Activated CD8-positive, alpha-beta memory T cell treated with anti-CD3 and anti-CD28 coated beads, Interleukin-2, amount 10 ng/mL, durations not matched to agents 7 days and 5 days (primary cell): ENCODE results near the gene FBXO31. TPM values are rescaled to one million over a fixed set of nuclear protein-coding genes. Genes with fewer than 3 reads are reported as not detected.

ENCODE experiments used
- ATAC-seq: fragments of 150-1000 bp; cut with Tn5 transposase; one replicate; pipeline ENCODE4 v1.10.0; 2021; ENCODE audit warnings: moderate library complexity
- CTCF ChIA-PET: fragments of 350-600 bp; sonication (Branson Sonifier 250); formaldehyde crosslinking; loops from one replicate; lab custom pipeline; 2021; ENCODE audit warnings: antibody characterized with exemption; lab: Charles Lee
- DNase-seq: peaks from one replicate; pipeline ENCODE4 v3.0.0-alpha.2; 2020
- H3K27ac Mint-ChIP-seq: one replicate; pipeline ENCODE4 v1.8.0; 2021; ENCODE audit warnings: mild to moderate bottlenecking, mixed read lengths
- H3K27me3 Mint-ChIP-seq: one replicate; pipeline ENCODE4 v1.8.0; 2021; ENCODE audit warnings: mixed read lengths
- H3K36me3 Mint-ChIP-seq: one replicate; pipeline ENCODE4 v1.8.0; 2021; ENCODE audit warnings: mild to moderate bottlenecking, mixed read lengths
- H3K4me1 Mint-ChIP-seq: one replicate; pipeline ENCODE4 v1.8.0; 2021; ENCODE audit warnings: mixed read lengths
- H3K4me3 Mint-ChIP-seq: one replicate; pipeline ENCODE4 v1.8.0; 2021; ENCODE audit warnings: mild to moderate bottlenecking, moderate library complexity, mixed read lengths
- H3K9me3 Mint-ChIP-seq: one replicate; pipeline ENCODE4 v1.8.0; 2022; ENCODE audit warnings: low read depth, mixed read lengths
- total RNA-seq, 2 experiments: library from RNA; stranded (reverse); gene quantifications; one replicate each; pipeline ENCODE4 v1.2.3, GENCODE V29; 2021

The FBXO31 gene
- total RNA-seq, 2 experiments from 2014 or later, result 38.8 TPM

DNA sequence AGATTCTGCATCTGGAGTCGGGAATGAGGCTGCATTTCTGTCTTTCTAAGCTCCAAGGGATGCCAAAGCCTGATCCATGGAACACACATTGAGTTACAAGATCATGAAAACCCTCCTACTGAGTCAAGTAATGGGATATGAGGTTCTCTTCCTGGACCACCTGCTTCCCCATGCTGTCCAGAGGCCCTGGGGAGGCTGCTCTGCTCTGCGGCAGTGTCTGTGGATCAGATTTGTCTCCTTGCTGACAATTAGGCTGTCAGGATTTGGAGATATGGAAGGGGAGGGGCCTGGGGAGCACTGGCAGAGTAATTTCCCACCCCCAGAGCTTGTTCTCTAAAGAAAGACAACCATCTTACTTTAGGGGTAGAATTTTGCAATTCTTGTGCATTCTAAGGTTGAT lies 99.4 kb downstream of the FBXO31 start:
- Mint-ChIP-seq H3K27me3 (peaks cover under 1% of the 10 kb centered on the region), H3K36me3 (peaks cover 7% of the 10 kb centered on the region), H3K27ac (no peak overlapping the region), H3K4me1 (no peaks in the 10 kb centered on the region), H3K9me3 (peaks cover 6% of the 10 kb centered on the region), H3K4me3 (no peak overlapping the region)
- DNase-seq (no peak), ATAC-seq (no peak)
- CTCF ChIA-PET, result interaction anchor here (0.5 to 1.2 kb wide), 2 partner anchors 81 to 166 kb away, joined by 3 to 5 read pairs; no protein-coding TSS in a partner anchor

DNA sequence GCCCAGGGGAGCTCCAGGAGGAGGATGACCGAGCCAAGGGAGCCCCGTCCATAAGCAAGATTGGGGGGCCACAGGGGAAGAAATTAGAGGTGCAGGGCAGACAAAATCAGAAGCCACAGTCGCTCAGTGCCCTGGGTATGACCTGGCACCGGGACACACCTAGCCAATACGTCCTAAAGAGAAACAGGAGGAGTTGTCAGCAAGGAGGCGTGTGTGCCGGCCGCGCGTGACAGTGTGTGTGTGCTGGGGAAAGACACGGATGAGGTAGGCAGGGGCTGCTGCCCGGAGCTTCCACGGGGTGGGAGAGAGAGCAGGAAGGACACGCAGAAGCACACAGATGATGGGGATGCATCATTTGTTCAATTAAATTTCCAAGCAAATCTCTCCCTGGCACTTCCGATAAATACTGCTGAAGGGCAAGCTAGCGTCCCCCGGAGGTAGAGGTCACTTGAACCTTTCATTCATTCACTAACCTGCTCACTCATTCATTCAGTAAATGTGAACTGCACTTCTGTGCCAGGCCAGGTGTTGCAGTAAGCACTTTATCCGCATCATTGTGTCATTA lies 104.4 kb downstream of the FBXO31 start:
- no peak for DNase-seq
- ATAC-seq, result no peak
- H3K36me3 Mint-ChIP-seq, result no peaks in the 10 kb centered on the region
- no peaks in the 10 kb centered on the region for H3K9me3 Mint-ChIP-seq
- CTCF ChIA-PET, result interaction anchor here (0.7 to 5.6 kb wide), 8 partner anchors 16 to 715 kb away, joined by 3 to 42 read pairs (median 7); no protein-coding TSS in a partner anchor
- H3K4me1 Mint-ChIP-seq, result peaks cover 26% of the 10 kb centered on the region
- H3K27me3 Mint-ChIP-seq, result peaks cover 2% of the 10 kb centered on the region
- no peak overlapping the region for H3K27ac Mint-ChIP-seq
- no peak overlapping the region for H3K4me3 Mint-ChIP-seq

DNA sequence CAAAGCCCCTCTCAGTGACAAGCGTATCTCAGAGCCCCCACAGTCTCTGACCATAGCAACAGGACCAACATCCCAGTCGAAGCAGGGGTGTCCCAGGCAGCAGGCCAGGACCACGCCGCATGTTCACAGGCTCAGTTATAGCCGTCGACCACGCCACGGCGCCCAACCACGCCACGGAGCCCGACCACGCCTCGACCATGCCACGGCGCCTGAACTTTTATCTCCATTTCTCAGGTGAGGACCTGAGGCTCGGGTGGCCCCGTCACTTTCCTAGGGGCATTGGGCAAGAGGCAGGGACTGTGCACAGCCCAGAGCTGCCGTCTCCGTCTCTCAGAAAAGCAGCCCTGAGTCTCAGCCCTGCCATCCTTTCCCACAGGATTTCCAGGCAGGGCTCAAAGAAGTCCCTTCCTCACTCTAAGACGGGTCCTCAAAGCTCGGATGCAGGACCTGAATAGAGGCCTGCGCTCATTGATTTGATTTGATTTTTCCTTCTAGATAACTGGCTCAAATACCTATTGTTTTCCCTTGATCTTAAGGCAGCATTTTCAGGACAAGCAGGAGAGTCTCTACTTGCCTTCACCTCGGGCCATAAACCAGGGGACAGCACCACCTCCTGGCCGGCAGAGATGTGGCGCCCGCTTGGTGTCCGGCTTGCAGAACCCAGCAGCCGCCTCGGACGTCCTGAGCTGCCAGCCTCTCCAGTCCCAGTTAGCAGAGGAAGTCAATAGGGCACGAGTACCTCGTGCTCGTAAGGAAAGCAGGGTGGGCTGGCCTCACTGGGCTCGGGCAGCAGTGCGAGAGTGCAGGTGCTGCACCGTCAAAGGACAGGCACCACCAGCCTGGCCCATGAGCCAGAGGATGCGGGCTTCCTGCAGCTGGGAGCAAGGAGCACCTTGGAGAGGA lies 105.1 kb downstream of the FBXO31 start:
- peak; percentile 86 for ATAC-seq
- DNase-seq, result peak; percentile 75
- H3K36me3 Mint-ChIP-seq, result no peaks in the 10 kb centered on the region
- H3K4me3 Mint-ChIP-seq, result no peak overlapping the region
- no peaks in the 10 kb centered on the region for H3K9me3 Mint-ChIP-seq
- H3K27ac Mint-ChIP-seq, result no peak overlapping the region
- peaks cover 2% of the 10 kb centered on the region for H3K27me3 Mint-ChIP-seq
- H3K4me1 Mint-ChIP-seq, result peaks cover 26% of the 10 kb centered on the region
- CTCF ChIA-PET, result interaction anchor here (0.7 to 5.6 kb wide), 8 partner anchors 15 to 714 kb away, joined by 3 to 42 read pairs (median 7); no protein-coding TSS in a partner anchor

Other genes with a start within 250 kb of the FBXO31 start
- gene C16orf95, start 66.4 kb downstream of the FBXO31 start, total RNA-seq, result 10 to 100 TPM; 11.2 to 13.6 TPM
- gene MAP1LC3B, start 8.6 kb upstream of the FBXO31 start, total RNA-seq, result 10 to 100 TPM; 45.4 to 50.8 TPM
- 1 to 10 TPM in 1 of 2 experiments, under 1 TPM in 1; 0.63 to 1.5 TPM for gene ZCCHC14, start 109.2 kb upstream of the FBXO31 start, total RNA-seq
- not detected for gene JPH3, start 218.7 kb upstream of the FBXO31 start, total RNA-seq